ENCODE results near the gene TMEM244. TPM values are rescaled to one million over a fixed set of nuclear protein-coding genes. Genes with fewer than 3 reads are reported as not detected.

Gene TMEM244
- total and polyA plus RNA-seq, 2 of the 13 experiments (the other 11 are each of a cell fraction or from before 2014, with no cell fraction given), result not detected

DNA sequence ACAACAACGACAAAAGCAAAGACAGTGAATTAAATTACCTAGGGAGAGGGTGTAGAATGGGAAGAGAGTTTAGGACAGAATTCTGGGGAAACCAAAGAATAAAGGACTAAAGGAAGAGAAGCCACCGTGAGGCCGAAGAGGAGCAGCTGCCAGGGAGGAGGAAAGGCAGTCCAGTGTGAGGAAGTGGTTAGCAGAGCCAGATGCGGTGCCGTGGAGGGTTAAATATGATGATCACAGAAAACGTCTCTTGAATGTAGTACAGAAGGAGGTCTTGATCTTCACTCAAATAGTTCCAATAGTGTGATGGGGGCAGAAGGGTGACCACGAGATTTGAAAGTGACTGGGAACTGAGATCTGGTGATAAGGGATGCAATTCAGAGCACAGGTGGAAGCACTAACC lies 67.7 kb downstream of the TMEM244 start:
- no peak for TF ChIP-seq ZNF614 (CRISPR knock-in tag; IDR thresholded peaks at IDR 0.05; ENCODE audit: borderline replicate concordance)
- BruUV-seq (replicated peaks), result no TSS peak
- no peak overlapping the region for H3K27ac ChIP-seq (ENCODE audit: extremely low read length, insufficient read depth, low read length)
- H3K27me3 ChIP-seq (ENCODE audit: control insufficient read depth in 1 of 2, insufficient read depth in 2 of 2, low read length in 2 of 2), result peaks cover 0 to 6% of the 10 kb centered on the region in 2 experiments; a peak in 1 of 5 replicates
- H3K4me1 ChIP-seq (ENCODE audit: insufficient read depth, low read length), result no peaks in the 10 kb centered on the region
- no peak overlapping the region for H2AFZ ChIP-seq (ENCODE audit: low read length)
- no peaks in the 10 kb centered on the region for H3K9me3 ChIP-seq (ENCODE audit: low read length)
- no peaks in the 10 kb centered on the region for H3K36me3 ChIP-seq (replicated peaks in 1 of 2; ENCODE audit: control insufficient read depth in 1 of 2, insufficient read depth in 2 of 2, low read length in 2 of 2)
- intact Hi-C loops (cut with micrococcal nuclease; ENCODE audit: unreplicated experiment), result no loop called here
- in situ Hi-C loops (cut with HindIII; ENCODE audit: extremely low pct_ligation_motif_present, low pct_unique_long_range_greater_than_20kb), result no loop called here
- H4K20me1 ChIP-seq (ENCODE audit: insufficient read depth, low read length), result no peaks in the 10 kb centered on the region
- FAIRE-seq (no peak), DNase-seq (ENCODE audit: low spot score) (no peak), ATAC-seq (no peak)
- CTCF ChIA-PET (ENCODE audit: low intra/inter-chr PET ratio, low total read pairs), result no interaction called here
- H3K4me2 ChIP-seq (ENCODE audit: low read depth, low read length), result no peak overlapping the region
- 28% methylated on average over 7 of the region's 7 CpGs for WGBS (ENCODE audit: low lambda C conversion rate)
- H3K9ac ChIP-seq (ENCODE audit: insufficient read depth, low read depth, low read length), result no peak overlapping the region
- H3K4me3 ChIP-seq (replicated peaks in 1 of 3; ENCODE audit: insufficient read depth in 1 of 3, low read depth in 2 of 3, low read length in 3 of 3), result no peak overlapping the region
- H3K79me2 ChIP-seq (ENCODE audit: insufficient read depth, low read length), result no peaks in the 10 kb centered on the region
- POLR2A ChIA-PET, result no interaction called here

DNA sequence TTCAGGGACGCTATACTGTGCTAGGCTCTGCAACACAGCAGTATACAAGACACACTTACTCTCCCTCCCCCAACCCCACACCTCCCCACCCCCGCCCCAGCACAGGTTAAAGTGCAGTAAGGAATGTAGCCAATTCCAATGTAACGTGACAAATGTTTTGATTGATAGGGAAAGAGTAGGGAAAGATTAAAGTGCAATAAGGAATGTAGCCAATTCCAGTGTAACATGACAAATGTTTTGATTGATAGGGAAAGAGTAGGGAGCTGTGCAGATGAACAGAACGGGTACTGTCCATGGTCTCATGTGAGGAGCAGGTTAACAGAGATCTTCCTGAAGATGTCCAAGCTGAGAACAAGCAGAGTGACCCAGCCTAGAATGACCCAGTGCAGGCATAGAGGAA lies 69.1 kb downstream of the TMEM244 start:
- Histone ChIP-seq H3K9me3 (ENCODE audit: low read length) (no peaks in the 10 kb centered on the region), H3K36me3 (replicated peaks in 1 of 2; ENCODE audit: control insufficient read depth in 1 of 2, insufficient read depth in 2 of 2, low read length in 2 of 2) (no peaks in the 10 kb centered on the region), H3K4me2 (ENCODE audit: low read depth, low read length) (no peak overlapping the region), H3K4me3 (replicated peaks in 1 of 3; ENCODE audit: insufficient read depth in 1 of 3, low read depth in 2 of 3, low read length in 3 of 3) (no peak overlapping the region), H3K79me2 (ENCODE audit: insufficient read depth, low read length) (no peaks in the 10 kb centered on the region), H3K9ac (ENCODE audit: insufficient read depth, low read depth, low read length) (no peak overlapping the region), H3K27me3 (ENCODE audit: control insufficient read depth in 1 of 2, insufficient read depth in 2 of 2, low read length in 2 of 2) (peaks cover 0 to 6% of the 10 kb centered on the region in 2 experiments; a peak in 1 of 5 replicates), H2AFZ (ENCODE audit: low read length) (no peak overlapping the region), H4K20me1 (ENCODE audit: insufficient read depth, low read length) (no peaks in the 10 kb centered on the region), H3K4me1 (ENCODE audit: insufficient read depth, low read length) (no peaks in the 10 kb centered on the region), H3K27ac (ENCODE audit: extremely low read length, insufficient read depth, low read length) (no peak overlapping the region)
- no TSS peak for BruUV-seq (replicated peaks)
- WGBS (ENCODE audit: low lambda C conversion rate), result 3% methylated on average over 4 of the region's 4 CpGs
- no peak; the same call in 2 of the 3 replicates for ATAC-seq
- in situ Hi-C loops (cut with HindIII; ENCODE audit: extremely low pct_ligation_motif_present, low pct_unique_long_range_greater_than_20kb), result no loop called here
- no peak for DNase-seq (ENCODE audit: low spot score)
- FAIRE-seq, result no peak
- intact Hi-C loops (cut with micrococcal nuclease; ENCODE audit: unreplicated experiment), result no loop called here
- POLR2A ChIA-PET, result no interaction called here
- CTCF ChIA-PET (ENCODE audit: low intra/inter-chr PET ratio, low total read pairs), result no interaction called here
- TF ChIP-seq, protein P1, sequence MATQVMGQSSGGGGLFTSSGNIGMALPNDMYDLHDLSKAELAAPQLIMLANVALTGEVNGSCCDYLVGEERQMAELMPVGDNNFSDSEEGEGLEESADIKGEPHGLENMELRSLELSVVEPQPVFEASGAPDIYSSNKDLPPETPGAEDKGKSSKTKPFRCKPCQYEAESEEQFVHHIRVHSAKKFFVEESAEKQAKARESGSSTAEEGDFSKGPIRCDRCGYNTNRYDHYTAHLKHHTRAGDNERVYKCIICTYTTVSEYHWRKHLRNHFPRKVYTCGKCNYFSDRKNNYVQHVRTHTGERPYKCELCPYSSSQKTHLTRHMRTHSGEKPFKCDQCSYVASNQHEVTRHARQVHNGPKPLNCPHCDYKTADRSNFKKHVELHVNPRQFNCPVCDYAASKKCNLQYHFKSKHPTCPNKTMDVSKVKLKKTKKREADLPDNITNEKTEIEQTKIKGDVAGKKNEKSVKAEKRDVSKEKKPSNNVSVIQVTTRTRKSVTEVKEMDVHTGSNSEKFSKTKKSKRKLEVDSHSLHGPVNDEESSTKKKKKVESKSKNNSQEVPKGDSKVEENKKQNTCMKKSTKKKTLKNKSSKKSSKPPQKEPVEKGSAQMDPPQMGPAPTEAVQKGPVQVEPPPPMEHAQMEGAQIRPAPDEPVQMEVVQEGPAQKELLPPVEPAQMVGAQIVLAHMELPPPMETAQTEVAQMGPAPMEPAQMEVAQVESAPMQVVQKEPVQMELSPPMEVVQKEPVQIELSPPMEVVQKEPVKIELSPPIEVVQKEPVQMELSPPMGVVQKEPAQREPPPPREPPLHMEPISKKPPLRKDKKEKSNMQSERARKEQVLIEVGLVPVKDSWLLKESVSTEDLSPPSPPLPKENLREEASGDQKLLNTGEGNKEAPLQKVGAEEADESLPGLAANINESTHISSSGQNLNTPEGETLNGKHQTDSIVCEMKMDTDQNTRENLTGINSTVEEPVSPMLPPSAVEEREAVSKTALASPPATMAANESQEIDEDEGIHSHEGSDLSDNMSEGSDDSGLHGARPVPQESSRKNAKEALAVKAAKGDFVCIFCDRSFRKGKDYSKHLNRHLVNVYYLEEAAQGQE (IDR thresholded peaks at IDR 0.05; ENCODE audit: borderline replicate concordance in 1 of 2, low read depth in 1 of 2, low read length in 2 of 2), result peak in 1 of 2 experiments; percentile 68; a peak in 2 of 4 replicates
- no peak for TF ChIP-seq ARID2 (CRISPR knock-in tag; IDR thresholded peaks at IDR 0.05; ENCODE audit: borderline replicate concordance)
- no peak for TF ChIP-seq RBAK (CRISPR knock-in tag; IDR thresholded peaks at IDR 0.05)
- TF ChIP-seq, protein P2, sequence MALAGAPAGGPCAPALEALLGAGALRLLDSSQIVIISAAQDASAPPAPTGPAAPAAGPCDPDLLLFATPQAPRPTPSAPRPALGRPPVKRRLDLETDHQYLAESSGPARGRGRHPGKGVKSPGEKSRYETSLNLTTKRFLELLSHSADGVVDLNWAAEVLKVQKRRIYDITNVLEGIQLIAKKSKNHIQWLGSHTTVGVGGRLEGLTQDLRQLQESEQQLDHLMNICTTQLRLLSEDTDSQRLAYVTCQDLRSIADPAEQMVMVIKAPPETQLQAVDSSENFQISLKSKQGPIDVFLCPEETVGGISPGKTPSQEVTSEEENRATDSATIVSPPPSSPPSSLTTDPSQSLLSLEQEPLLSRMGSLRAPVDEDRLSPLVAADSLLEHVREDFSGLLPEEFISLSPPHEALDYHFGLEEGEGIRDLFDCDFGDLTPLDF (CRISPR knock-in tag; IDR thresholded peaks at IDR 0.05), result no peak
